ENCODE data around the gene MEX3D.
"Not testable (repeated sequence)": the region's sequence is repeated elsewhere in the genome, so short reads cannot be mapped to it uniquely, and the experiment has no call there.

The MEX3D gene

DNA sequence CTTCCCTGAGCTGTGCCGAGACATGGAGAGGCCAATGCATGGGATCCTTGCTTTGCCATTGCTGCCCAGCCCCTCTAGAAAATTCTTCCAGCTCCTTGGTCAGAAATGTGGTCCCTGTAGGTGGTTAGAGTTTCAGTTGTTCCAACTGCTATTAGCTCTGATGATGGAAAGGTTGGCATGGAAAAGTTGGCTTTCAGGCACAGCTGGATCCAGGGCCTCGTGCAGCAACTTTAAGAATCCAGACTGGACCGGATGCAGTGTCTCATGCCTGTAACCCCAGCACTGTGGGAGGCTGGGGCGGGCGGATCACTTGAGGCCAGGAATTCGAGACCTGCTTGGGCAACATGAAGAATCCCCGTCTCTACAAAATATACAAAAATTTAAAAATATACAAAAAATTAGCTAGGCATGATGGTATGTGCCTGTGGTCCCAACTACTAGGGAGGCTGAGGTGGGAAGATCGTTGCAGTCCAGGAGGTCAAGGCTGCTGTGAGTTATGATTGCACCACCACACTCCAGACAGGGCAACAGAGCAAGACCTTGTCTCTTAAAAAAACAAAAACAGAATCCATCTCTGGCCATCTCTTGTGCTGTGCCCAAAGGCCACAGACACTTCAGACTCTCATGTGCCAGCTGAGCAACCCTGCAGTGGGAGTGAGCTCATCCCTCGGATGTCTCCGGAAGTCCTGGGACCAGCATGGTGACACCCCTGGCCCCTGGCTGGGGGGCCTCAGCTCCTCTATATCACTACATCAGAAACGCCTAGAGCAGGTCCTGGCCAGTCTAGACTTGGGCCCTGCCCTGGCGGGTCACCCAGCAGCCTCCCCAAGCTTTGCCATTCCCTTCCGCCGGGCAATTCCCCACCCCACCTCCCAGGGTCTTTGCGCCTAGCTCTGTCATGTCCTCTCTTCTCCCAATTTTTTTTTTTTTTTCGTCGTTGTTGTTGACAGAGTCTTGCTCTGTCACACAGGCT, 16.8 kb downstream of the MEX3D start:
- TF ChIP-seq, protein P1, sequence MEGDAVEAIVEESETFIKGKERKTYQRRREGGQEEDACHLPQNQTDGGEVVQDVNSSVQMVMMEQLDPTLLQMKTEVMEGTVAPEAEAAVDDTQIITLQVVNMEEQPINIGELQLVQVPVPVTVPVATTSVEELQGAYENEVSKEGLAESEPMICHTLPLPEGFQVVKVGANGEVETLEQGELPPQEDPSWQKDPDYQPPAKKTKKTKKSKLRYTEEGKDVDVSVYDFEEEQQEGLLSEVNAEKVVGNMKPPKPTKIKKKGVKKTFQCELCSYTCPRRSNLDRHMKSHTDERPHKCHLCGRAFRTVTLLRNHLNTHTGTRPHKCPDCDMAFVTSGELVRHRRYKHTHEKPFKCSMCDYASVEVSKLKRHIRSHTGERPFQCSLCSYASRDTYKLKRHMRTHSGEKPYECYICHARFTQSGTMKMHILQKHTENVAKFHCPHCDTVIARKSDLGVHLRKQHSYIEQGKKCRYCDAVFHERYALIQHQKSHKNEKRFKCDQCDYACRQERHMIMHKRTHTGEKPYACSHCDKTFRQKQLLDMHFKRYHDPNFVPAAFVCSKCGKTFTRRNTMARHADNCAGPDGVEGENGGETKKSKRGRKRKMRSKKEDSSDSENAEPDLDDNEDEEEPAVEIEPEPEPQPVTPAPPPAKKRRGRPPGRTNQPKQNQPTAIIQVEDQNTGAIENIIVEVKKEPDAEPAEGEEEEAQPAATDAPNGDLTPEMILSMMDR (IDR thresholded peaks at IDR 0.05; ENCODE audit: extremely low read depth, missing control alignments), result no peak

DNA sequence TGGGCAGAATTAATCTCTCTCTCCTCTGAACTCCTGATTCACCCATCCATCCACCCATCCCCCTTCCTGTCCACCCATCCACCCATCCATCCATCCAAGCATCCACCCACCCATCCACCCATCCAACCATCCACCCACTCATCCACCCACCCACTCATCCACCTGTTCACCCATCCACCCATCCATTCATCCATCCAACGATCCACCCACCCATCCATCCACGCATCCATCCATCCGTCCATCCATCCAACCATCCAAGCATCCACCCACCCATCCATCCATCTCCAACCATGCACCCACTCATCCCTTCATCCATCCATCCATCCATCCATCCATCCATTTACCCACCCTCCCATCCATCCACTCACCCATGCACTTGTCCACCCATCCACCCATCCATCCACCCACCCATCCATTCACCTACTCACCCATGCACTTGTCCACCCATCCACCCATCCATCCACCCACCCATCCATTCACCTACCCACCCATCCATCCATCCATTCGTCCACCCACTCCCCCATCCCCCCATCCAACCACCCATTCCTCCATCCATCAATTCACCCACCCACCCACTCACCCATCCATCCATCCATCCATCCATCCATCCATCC, 18.7 kb downstream of the MEX3D start:
- no peak for DNase-seq (ENCODE audit: low spot score)
- TF ChIP-seq, protein P1 (IDR thresholded peaks at IDR 0.05; ENCODE audit: extremely low read depth, missing control alignments), result no peak

More for the DNA sequence above, 16.8 kb downstream of the MEX3D start:
- no peak for DNase-seq (ENCODE audit: low spot score)

DNA sequence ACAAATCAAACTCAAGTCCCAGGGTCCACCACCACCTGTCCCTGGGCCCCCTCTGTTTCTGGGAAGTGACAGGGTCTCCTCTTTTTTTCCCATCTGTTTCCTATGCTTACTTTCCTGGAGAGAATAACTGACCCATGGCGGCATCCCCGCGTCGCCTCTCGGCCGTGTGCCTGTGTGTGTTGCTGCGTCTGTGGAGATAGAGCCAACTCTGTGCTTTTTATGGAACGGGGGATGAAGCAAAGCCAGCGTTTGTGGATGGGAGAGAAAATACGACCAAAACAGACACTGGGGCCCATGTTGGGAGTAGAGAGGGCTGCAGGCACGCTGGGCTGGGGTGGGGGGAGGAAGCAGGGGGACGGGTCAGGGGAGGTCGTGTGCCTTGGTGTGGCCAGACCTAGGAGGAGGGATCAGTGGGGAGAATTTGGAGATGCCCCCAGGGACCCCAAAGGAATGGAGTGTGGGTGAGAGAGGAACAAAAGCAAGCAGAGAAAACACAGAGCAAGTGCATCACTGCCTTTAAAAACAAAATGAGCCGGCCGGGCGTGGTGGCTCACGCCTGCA, 27.7 kb downstream of the MEX3D start:
- TF ChIP-seq, protein P1 (IDR thresholded peaks at IDR 0.05; ENCODE audit: extremely low read depth, missing control alignments), result no peak
- DNase-seq (ENCODE audit: low spot score), result no peak

DNA sequence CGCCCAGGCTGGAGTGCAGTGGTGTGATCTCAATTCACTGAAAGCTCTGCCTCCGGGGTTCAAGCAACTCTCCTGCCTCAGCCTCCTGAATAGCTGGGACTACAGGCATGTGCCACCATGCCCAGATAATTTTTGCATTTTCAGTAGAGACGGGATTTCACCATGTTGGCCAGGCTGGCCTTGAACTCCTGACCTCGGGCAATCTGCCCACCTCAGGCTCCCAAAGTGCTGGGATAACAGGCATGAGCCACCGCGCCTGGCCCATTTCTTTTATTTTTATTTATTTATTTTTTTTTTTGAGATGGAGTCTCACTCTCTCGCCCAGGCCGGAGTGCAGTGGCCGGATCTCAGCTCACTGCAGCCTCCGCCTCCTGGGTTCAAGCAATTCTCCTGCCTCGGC, 28.4 kb downstream of the MEX3D start:
- DNase-seq (ENCODE audit: low spot score), result not testable (repeated sequence)

DNA sequence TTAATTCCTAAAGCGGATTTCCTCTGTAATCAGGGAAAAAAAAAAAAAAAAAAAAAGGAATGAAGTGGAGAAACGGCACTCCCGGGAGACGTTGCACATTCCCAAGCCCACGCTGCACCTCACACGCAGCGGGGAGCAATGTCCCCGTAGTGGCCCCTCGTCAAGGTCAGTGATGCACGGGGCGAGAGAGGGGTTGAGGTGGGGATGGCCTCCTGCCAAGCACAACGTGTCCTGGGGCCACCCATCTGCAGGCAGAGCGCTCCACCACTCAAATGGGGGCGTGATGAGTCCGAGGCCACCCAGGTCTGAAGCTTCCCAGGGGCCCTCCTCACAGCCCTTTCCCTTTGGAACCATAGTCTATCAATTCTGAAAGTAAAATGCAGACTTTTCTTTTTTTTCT, 29.1 kb downstream of the MEX3D start:
- DNase-seq (ENCODE audit: low spot score), result no peak
- TF ChIP-seq, protein P1 (IDR thresholded peaks at IDR 0.05; ENCODE audit: extremely low read depth, missing control alignments), result no peak

DNA sequence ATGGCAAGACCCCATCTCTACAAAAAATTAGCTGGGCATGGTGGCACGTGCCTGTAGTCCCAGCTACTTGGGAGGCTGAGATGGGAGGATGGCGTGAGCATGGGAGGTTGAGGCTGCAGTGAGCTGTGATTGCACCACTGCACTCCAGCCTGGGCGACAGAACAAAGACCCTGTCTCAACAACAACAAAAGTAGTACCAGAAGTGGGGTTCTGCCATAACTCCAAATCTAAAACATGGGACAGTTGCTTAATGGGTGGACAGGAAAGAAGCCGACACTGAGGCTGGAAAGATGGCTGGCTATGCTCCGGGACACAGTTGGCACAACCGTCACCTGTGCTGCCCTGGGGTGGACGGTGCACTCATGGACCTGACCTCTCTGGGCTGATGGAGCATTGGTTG, 32.4 kb downstream of the MEX3D start:
- DNase-seq (ENCODE audit: low spot score), result not testable (repeated sequence)

DNA sequence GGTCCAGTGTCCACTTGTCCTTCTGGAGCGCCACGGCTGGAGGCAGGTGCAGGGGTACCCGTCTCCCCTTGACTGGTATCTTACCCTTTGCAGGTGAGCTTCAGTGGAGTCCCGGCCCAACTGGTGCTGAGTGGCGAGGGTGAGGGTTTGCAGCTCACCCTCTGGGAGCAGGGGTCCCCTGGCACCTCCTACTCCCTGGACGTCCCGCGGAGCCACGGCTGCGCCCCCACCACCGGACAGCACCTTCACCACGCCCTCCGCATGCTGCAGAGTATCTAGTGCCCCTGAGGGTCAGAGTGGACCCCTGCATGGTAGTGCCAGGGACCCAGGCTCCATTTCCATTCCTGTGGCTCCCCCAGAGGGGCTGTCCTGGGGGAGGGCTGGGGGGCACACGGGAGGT, 33.2 kb downstream of the MEX3D start:
- DNase-seq (ENCODE audit: low spot score), result no peak
- TF ChIP-seq, protein P1 (IDR thresholded peaks at IDR 0.05; ENCODE audit: extremely low read depth, missing control alignments), result no peak

DNA sequence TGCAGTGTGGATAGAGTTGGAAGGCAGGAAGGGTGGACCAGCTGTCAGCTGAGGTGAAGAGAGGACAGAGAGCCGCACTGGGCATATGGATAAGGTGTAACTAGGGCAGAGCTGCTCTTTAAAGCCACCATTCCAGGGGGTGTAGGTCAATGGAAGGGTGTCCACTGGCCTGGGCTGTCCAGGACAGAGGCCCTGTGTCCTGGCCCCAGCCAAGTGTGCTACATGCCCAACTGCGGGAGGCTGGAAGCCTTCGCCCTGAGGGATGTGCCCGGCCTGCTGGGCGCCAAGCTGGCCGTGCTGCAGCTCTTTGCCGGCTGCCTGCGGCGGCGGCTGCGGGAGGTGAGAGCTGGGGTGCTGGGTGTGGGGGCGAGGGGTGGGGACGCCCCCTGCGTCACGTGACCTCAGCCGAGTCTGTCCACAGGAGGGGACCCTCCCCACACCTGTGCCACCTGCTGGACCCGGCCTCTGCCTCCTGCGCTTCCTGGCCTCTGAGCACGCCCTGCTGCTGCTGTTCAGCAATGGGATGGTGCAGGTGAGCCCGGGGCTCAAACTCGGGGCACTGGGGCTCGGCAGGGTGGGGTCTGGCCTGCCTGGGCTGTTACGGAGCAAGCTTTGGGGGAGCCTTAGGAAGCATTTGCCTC, 34.5 kb downstream of the MEX3D start:
- TF ChIP-seq, protein P1 (IDR thresholded peaks at IDR 0.05; ENCODE audit: extremely low read depth, missing control alignments), result no peak
- no peak for DNase-seq (ENCODE audit: low spot score)

All from GM20000 (cell line).